ENCODE measurements around the gene P2RY6.

The P2RY6 gene

GRCh38 chr11:73331138-73331916 is 59.2 kb downstream of the P2RY6 start:
- no peak for TF ChIP-seq LEF1 (IDR thresholded peaks at IDR 0.05; ENCODE audit: borderline replicate concordance)
- TF ChIP-seq BHLHE40 (IDR thresholded peaks at IDR 0.05; ENCODE audit: borderline replicate concordance): no peak
- TF ChIP-seq L3MBTL2 (conservative IDR thresholded peaks at IDR 0.05): no peak
- no peak for TF ChIP-seq SUZ12 (IDR thresholded peaks at IDR 0.05)
- TF ChIP-seq ZNF384 (IDR thresholded peaks at IDR 0.05): no peak
- TF ChIP-seq ELF4 (IDR thresholded peaks at IDR 0.05): no peak
- no peak for TF ChIP-seq CTBP1 (IDR thresholded peaks at IDR 0.05; ENCODE audit: borderline replicate concordance)
- no peak for TF ChIP-seq SP1 (IDR thresholded peaks at IDR 0.05)
- TF ChIP-seq FOXM1 (IDR thresholded peaks at IDR 0.05; ENCODE audit: borderline replicate concordance): no peak
- TF ChIP-seq NFRKB (IDR thresholded peaks at IDR 0.05): no peak
- TF ChIP-seq FOXA1 (IDR thresholded peaks at IDR 0.05): no peak
- TF ChIP-seq HDGF (IDR thresholded peaks at IDR 0.05; ENCODE audit: borderline replicate concordance): no peak
- TF ChIP-seq ARNT (IDR thresholded peaks at IDR 0.05): no peak
- TF ChIP-seq, protein P1, sequence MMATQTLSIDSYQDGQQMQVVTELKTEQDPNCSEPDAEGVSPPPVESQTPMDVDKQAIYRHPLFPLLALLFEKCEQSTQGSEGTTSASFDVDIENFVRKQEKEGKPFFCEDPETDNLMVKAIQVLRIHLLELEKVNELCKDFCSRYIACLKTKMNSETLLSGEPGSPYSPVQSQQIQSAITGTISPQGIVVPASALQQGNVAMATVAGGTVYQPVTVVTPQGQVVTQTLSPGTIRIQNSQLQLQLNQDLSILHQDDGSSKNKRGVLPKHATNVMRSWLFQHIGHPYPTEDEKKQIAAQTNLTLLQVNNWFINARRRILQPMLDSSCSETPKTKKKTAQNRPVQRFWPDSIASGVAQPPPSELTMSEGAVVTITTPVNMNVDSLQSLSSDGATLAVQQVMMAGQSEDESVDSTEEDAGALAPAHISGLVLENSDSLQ (IDR thresholded peaks at IDR 0.05): no peak
- no peak for TF ChIP-seq TARDBP (IDR thresholded peaks at IDR 0.05)
- TF ChIP-seq FOXK2 (IDR thresholded peaks at IDR 0.05): no peak
- no peak for DNase-seq (ENCODE audit: extremely low spot score)
- ChIA-PET POLR2A (interaction anchor here (0.9 kb wide), 1 partner anchor 17 kb away, joined by 4 read pairs; no protein-coding TSS in a partner anchor), CTCF (interaction anchor here (0.7 to 0.8 kb wide), 2 partner anchors 26 to 41 kb away, joined by 3 to 7 read pairs; no protein-coding TSS in a partner anchor)

GRCh38 chr11:73333173-73333572 is 61.0 kb downstream of the P2RY6 start:
- no peak for TF ChIP-seq NFRKB (IDR thresholded peaks at IDR 0.05)
- TF ChIP-seq BHLHE40 (IDR thresholded peaks at IDR 0.05; ENCODE audit: borderline replicate concordance): no peak
- TF ChIP-seq FOXK2 (IDR thresholded peaks at IDR 0.05): no peak
- TF ChIP-seq ARNT (IDR thresholded peaks at IDR 0.05): no peak
- no peak for TF ChIP-seq ZNF384 (IDR thresholded peaks at IDR 0.05)
- TF ChIP-seq TARDBP (IDR thresholded peaks at IDR 0.05): no peak
- TF ChIP-seq FOXM1 (IDR thresholded peaks at IDR 0.05; ENCODE audit: borderline replicate concordance): no peak
- TF ChIP-seq L3MBTL2 (conservative IDR thresholded peaks at IDR 0.05): no peak
- TF ChIP-seq SP1 (IDR thresholded peaks at IDR 0.05): no peak
- no peak for TF ChIP-seq ELF4 (IDR thresholded peaks at IDR 0.05)
- TF ChIP-seq FOXA1 (IDR thresholded peaks at IDR 0.05): no peak
- TF ChIP-seq LEF1 (IDR thresholded peaks at IDR 0.05; ENCODE audit: borderline replicate concordance): no peak
- no peak for TF ChIP-seq SUZ12 (IDR thresholded peaks at IDR 0.05)
- ChIA-PET CTCF (interaction anchor here (1.2 to 4.9 kb wide), 2 partner anchors 19 to 27 kb away, joined by 3 to 53 read pairs; partner anchors contain the start of gene ARHGEF17), POLR2A (interaction anchor here (0.8 to 1.1 kb wide), 2 partner anchors 23 to 30 kb away, joined by 3 read pairs; no protein-coding TSS in a partner anchor)
- DNase-seq (ENCODE audit: extremely low spot score): no peak

DNA sequence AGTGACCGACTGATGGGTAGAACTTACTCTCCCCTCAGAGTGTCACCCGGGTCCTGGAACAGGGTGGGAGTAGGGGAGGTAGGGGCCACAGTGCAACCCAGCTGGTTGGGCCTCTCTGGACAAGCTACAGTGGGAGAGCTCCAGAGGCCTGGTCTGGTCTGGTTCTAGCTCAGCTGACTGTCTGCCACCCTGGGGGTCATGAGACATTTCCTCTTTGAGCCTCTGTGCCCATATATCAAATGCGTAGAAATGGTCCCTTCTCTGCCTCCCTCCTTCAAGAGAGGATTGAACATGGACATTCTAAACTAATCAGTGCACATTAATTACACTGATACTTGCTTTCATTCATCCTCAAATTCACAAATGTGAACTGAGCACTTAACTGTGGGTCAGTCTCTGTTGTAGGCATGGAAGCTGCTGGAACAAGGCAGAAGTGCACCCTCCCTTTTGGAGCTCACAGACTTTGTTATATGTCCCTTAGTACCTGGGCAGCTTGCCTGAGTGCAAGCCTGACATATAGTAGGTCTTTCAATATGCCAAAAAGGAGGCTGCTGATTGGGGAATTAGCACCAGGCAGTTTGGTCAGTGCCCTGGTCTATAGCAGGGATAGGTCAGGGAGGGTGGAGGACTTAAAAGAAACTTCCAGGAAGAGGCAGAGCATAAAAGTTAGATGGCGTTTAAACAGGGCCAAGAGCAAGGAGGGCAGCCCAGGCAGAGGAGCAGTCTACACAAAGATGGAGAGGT is 61.7 kb downstream of the P2RY6 start:
- POLR2A ChIA-PET: interaction anchor here (0.8 to 1.1 kb wide), 2 partner anchors 24 to 31 kb away, joined by 3 read pairs; no protein-coding TSS in a partner anchor
- TF ChIP-seq SUZ12 (IDR thresholded peaks at IDR 0.05): no peak
- TF ChIP-seq CTBP1 (IDR thresholded peaks at IDR 0.05; ENCODE audit: borderline replicate concordance): no peak
- no peak for TF ChIP-seq FOXA1 (IDR thresholded peaks at IDR 0.05)
- no peak for TF ChIP-seq HDGF (IDR thresholded peaks at IDR 0.05; ENCODE audit: borderline replicate concordance)
- TF ChIP-seq FOXK2 (IDR thresholded peaks at IDR 0.05): no peak
- no peak for TF ChIP-seq ELF4 (IDR thresholded peaks at IDR 0.05)
- no peak for TF ChIP-seq ARNT (IDR thresholded peaks at IDR 0.05)
- TF ChIP-seq, protein P1 (IDR thresholded peaks at IDR 0.05): no peak
- no peak for TF ChIP-seq SP1 (IDR thresholded peaks at IDR 0.05)
- TF ChIP-seq LEF1 (IDR thresholded peaks at IDR 0.05; ENCODE audit: borderline replicate concordance): no peak
- TF ChIP-seq TARDBP (IDR thresholded peaks at IDR 0.05): no peak
- DNase-seq (ENCODE audit: extremely low spot score): no peak
- CTCF ChIA-PET: interaction anchor here (1.2 to 4.9 kb wide), 3 partner anchors 20 to 36 kb away, joined by 3 to 53 read pairs (median 10); partner anchors contain the start of gene ARHGEF17

DNA sequence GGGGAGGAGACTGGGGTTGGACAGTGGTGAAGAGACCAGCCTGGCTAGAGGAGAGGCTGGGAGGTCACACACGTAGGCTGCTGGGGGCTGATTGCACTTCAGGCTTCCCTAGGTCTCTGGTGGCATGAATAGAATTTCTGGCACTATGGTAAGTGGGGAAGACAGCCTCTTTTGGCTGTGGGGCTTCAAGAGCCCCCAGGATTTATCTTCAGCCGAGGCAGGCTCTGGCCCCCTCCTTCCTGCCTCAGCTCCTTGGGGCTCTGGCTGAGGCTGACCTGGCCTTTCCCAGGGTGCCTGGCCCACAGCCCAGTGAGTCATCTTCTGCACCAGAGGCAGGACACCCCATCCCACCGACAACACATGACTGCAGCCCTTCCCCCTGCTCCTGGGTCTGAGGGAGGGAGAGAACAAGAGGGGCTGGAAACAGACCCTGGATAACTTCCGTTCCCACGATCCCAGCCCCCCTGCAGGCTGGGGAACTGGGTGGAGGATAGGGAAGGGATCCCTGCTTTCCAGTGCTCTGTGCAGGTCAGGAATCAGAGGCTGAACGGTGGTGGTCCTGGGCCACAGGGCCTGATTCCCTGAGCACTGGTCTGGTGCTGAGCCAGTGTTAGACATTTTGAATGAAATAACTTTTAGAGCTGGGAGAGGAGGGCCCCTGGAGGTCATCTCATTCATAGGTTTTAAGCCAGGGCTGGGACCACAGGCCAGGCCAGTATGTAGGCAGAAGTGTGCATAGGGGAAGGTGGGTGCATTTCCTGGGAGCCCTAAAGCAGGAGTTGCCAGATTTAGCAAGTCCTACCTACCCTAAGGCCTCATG is 62.5 kb downstream of the P2RY6 start:
- DNase-seq (ENCODE audit: extremely low spot score): no peak
- ChIA-PET CTCF (interaction anchor here (0.7 to 4.9 kb wide), 16 partner anchors 8 to 540 kb away, joined by 3 to 53 read pairs (median 4); partner anchors contain the start of genes ARHGEF17 and STARD10), POLR2A (interaction anchor here (2.0 kb wide), 1 partner anchor 28 kb away, joined by 6 read pairs; no protein-coding TSS in a partner anchor)
- TF ChIP-seq CTBP1 (IDR thresholded peaks at IDR 0.05; ENCODE audit: borderline replicate concordance) (no peak), LEF1 (IDR thresholded peaks at IDR 0.05; ENCODE audit: borderline replicate concordance) (no peak), TARDBP (IDR thresholded peaks at IDR 0.05) (no peak), SP1 (IDR thresholded peaks at IDR 0.05) (no peak), FOXM1 (IDR thresholded peaks at IDR 0.05; ENCODE audit: borderline replicate concordance) (no peak), SUZ12 (IDR thresholded peaks at IDR 0.05) (no peak)

DNA sequence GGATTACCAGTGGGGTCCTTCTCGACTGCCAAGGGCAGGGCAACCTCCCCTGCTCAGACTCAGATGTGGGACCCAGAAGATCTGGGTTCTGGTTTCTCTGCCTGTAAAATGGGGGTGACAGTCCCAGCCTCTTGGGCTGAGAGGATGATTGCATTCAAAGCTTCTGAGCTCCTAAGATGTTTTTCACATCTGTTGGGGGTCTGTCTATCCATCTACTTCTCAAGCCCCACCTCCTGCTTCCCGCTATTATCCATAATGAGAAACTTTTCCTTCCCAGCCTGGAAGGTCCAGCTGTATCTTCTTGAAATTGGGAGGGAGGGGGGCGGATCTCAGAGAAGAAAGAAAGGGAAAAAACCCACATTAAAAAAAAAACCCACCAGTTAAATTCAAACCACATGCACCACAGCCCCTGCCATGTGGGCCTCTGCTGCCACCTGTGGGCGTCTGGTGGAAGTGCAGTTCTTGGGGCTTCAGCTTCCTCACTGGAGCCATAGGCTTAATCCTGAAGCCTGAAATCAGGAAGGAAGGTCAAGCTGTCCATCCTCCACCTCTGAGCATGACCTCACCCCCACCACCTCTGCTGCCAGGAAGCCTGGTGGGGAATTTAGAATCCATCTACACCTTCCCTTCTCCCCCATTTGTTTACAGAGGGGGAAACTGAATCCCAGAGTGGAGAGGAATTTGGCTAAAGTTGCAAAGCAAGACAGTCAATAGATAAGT is 63.2 kb downstream of the P2RY6 start:
- no peak for TF ChIP-seq HDGF (IDR thresholded peaks at IDR 0.05; ENCODE audit: borderline replicate concordance)
- TF ChIP-seq ZNF384 (IDR thresholded peaks at IDR 0.05): peak; percentile 85
- no peak for TF ChIP-seq ELF4 (IDR thresholded peaks at IDR 0.05)
- DNase-seq (ENCODE audit: extremely low spot score): peak; percentile 87
- ChIA-PET POLR2A (interaction anchor here (1.1 to 2.0 kb wide), 2 partner anchors 26 to 28 kb away, joined by 4 to 6 read pairs; no protein-coding TSS in a partner anchor), CTCF (interaction anchor here (0.7 to 4.9 kb wide), 15 partner anchors 9 to 541 kb away, joined by 3 to 53 read pairs (median 5); partner anchors contain the start of genes ARHGEF17 and STARD10)

Data from HEK293T (cell line).